MM.1S (cell line): ENCODE data around the gene DUSP10.

ENCODE experiments used
- DNase-seq: peaks from one replicate; pipeline ENCODE4 v3.0.0-alpha.2; 2015
- H2AFZ ChIP-seq: fragments of 300-600 bp; sonication (generic); 2 replicates; pipeline ENCODE4 v1.6.0; 2016; ENCODE audit warnings: antibody characterized with exemption, low read length
- H3F3A ChIP-seq: fragments of 300-600 bp; sonication (generic); 2 replicates; pipeline ENCODE4 v1.6.1; 2016; ENCODE audit warnings: mild to moderate bottlenecking, antibody characterized with exemption, low read length, moderate library complexity, mixed read lengths; ENCODE audit not compliant: insufficient read depth
- H3K27ac ChIP-seq: fragments of 300-600 bp; sonication (generic); 2 replicates; pipeline ENCODE4 v1.5.1; 2016; ENCODE audit warnings: mild to moderate bottlenecking, low read length
- H3K27me3 ChIP-seq: fragments of 300-600 bp; sonication (generic); replicated peaks from 2 replicates; pipeline ENCODE4 v1.6.0; 2016; ENCODE audit warnings: low read length; ENCODE audit not compliant: insufficient read depth
- H3K36me3 ChIP-seq: fragments of 300-600 bp; sonication (generic); replicated peaks from 2 replicates; pipeline ENCODE4 v1.6.1; 2016; ENCODE audit warnings: mild to moderate bottlenecking, low read length, mixed read lengths; ENCODE audit not compliant: insufficient read depth
- H3K4me1 ChIP-seq: fragments of 300-600 bp; sonication (generic); 2 replicates; pipeline ENCODE4 v1.6.1; 2016; ENCODE audit warnings: low read length, mixed read lengths
- H3K4me2 ChIP-seq: fragments of 300-600 bp; sonication (generic); 2 replicates; pipeline ENCODE4 v1.6.0; 2016; ENCODE audit warnings: low read depth, low read length
- H3K4me3 ChIP-seq: fragments of 300-600 bp; sonication (generic); 2 replicates; pipeline ENCODE4 v1.5.1; 2016; ENCODE audit warnings: low read length, mixed read lengths
- H3K79me2 ChIP-seq: fragments of 300-600 bp; sonication (generic); 2 replicates; pipeline ENCODE4 v1.6.1; 2016; ENCODE audit warnings: mixed run types, low read length, mixed read lengths
- H3K9ac ChIP-seq: fragments of 300-600 bp; sonication (generic); 2 replicates; pipeline ENCODE4 v1.6.1; 2016; ENCODE audit warnings: low read length, mixed read lengths
- H3K9me2 ChIP-seq: fragments of 300-600 bp; sonication (generic); replicated peaks from 2 replicates; pipeline ENCODE4 v1.6.1; 2016; ENCODE audit warnings: mild to moderate bottlenecking, low read length, mixed read lengths; ENCODE audit not compliant: insufficient read depth
- H3K9me3 ChIP-seq: fragments of 300-600 bp; sonication (generic); replicated peaks from 2 replicates; pipeline ENCODE4 v1.6.1; 2016; ENCODE audit warnings: mild to moderate bottlenecking, low read length, mixed read lengths; ENCODE audit not compliant: insufficient read depth
- H4K20me1 ChIP-seq: fragments of 300-600 bp; sonication (generic); 2 replicates; pipeline ENCODE4 v1.6.1; 2016; ENCODE audit warnings: mild to moderate bottlenecking, low read length, moderate library complexity, mixed read lengths; ENCODE audit not compliant: insufficient read depth
- CTCF ChIP-seq: fragments of 300-600 bp; sonication (generic); IDR thresholded peaks from 2 replicates; pipeline ENCODE4 v1.5.1; 2016; ENCODE audit warnings: antibody characterized with exemption, low read length, mixed read lengths
- EZH2 ChIP-seq: fragments of 300-600 bp; sonication (generic); optimal IDR thresholded peaks from 2 replicates; pipeline ENCODE3; 2017; ENCODE audit warnings: low read depth, mild to moderate bottlenecking, antibody characterized with exemption, low read length, mixed read lengths
- EZH2phosphoT487 ChIP-seq: fragments of 300-600 bp; sonication (generic); IDR thresholded peaks from 2 replicates; pipeline ENCODE4 v1.6.1; 2018; ENCODE audit warnings: antibody characterized with exemption, low read length

Gene DUSP10

GRCh38 chr1:221748981-221749380 lies 7.1 kb upstream of the DUSP10 start:
- no peaks in the 10 kb centered on the region for H3K79me2 ChIP-seq
- peaks cover 95% of the 10 kb centered on the region for H3K27me3 ChIP-seq
- TF ChIP-seq EZH2phosphoT487: no peak
- TF ChIP-seq CTCF: no peak
- no peak for TF ChIP-seq EZH2
- H3K9me2 ChIP-seq: no peaks in the 10 kb centered on the region
- no peaks in the 10 kb centered on the region for H3K36me3 ChIP-seq
- H3K27ac ChIP-seq: no peak overlapping the region
- H3F3A ChIP-seq: peaks cover 7% of the 10 kb centered on the region
- no peak overlapping the region for H3K4me3 ChIP-seq
- no peaks in the 10 kb centered on the region for H4K20me1 ChIP-seq
- no peak for DNase-seq
- no peak overlapping the region for H3K9ac ChIP-seq
- no peaks in the 10 kb centered on the region for H3K9me3 ChIP-seq
- H3K4me1 ChIP-seq: peaks cover 9% of the 10 kb centered on the region
- H2AFZ ChIP-seq: no peak overlapping the region
- no peak overlapping the region for H3K4me2 ChIP-seq

DNA sequence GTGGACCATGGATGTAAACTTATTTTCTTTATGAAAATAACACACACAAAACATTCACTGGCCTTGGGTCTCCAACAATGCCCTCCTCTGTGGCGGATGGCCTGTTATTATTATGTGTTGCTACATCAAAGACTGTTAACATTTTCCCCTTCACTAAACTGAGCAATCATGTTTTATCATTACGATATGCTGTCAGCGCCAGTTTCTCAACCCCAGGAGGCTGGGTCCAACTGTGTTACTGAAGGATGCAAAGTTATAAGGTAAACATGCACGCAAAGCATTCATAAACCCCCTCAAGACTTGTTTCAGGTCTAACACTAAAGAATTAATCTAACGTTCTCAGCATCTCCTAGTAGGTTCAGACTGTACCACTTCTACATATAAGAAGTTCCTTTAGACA lies 6.0 kb upstream of the DUSP10 start:
- Histone ChIP-seq H3K9ac (no peak overlapping the region), H3K79me2 (no peaks in the 10 kb centered on the region), H3K4me2 (no peak overlapping the region), H3F3A (peaks cover 4% of the 10 kb centered on the region; the same call in 1 of the 2 replicates), H3K36me3 (no peaks in the 10 kb centered on the region), H3K4me3 (no peak overlapping the region), H4K20me1 (no peaks in the 10 kb centered on the region), H3K9me2 (no peaks in the 10 kb centered on the region), H2AFZ (no peak overlapping the region), H3K4me1 (0 out of 2 replicates have a peak, but pooled peaks cover 6% of the 10 kb centered on the region), H3K9me3 (no peaks in the 10 kb centered on the region), H3K27me3 (peaks cover 89% of the 10 kb centered on the region), H3K27ac (no peak overlapping the region)
- TF ChIP-seq EZH2 (no peak), EZH2phosphoT487 (no peak), CTCF (no peak)
- no peak for DNase-seq

DNA sequence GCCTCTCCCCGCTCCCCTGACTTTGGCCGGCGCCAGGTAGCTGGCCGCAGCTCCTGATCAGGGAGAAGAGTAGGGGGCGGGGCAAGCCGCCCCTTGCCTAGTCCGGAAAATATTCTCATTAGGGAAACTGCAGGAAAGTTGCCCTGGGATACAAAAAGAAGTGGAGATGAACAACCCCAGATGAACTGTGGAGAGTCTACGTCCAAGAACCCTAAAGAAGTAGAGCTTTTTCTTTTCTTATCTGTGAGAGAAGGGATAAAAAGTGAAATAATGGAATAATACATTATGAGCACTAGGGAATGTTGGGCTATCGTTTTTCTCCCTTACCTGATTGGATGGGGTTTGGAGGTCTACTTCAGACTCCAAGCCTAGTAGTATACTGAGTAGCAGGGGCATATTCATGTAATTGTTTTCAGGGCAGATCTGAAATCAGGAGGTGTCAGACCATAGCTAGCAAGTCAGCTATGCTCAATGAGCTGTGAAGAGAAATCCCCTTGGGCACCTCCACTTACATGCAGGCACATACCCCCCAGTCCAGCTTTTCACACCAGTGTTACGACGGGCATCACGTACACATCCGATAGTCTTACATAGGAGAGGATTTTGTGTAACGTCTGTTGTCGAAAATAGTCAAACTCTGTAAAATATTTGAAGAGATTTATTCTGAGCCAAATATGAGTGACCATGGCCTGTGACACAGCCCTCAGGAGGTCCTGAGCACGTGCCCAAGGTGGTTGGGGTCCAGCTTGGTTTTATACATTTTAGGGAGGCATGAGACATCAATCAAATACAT lies 1.7 kb upstream of the DUSP10 start:
- peak overlapping the region; percentile 47 for H2AFZ ChIP-seq
- peaks cover 14% of the 10 kb centered on the region; the same call in 1 of the 2 replicates for H3F3A ChIP-seq
- H3K9ac ChIP-seq: peak overlapping the region; percentile 87
- H3K9me3 ChIP-seq: no peaks in the 10 kb centered on the region
- peaks cover 47% of the 10 kb centered on the region for H3K27me3 ChIP-seq
- no peak for TF ChIP-seq CTCF
- no peak for TF ChIP-seq EZH2
- TF ChIP-seq EZH2phosphoT487: no peak
- peak overlapping the region; percentile 91; the same call in 1 of the 2 replicates for H3K27ac ChIP-seq
- peak overlapping the region; percentile 87 for H3K4me3 ChIP-seq
- H3K4me2 ChIP-seq: peak overlapping the region; percentile 96
- peaks cover 13% of the 10 kb centered on the region for H3K4me1 ChIP-seq
- H4K20me1 ChIP-seq: no peaks in the 10 kb centered on the region
- no peaks in the 10 kb centered on the region for H3K36me3 ChIP-seq
- no peaks in the 10 kb centered on the region for H3K79me2 ChIP-seq
- H3K9me2 ChIP-seq: no peaks in the 10 kb centered on the region
- DNase-seq: no peak
